Amniotic epithelial cell (primary cell): ENCODE results near the gene CLTA.
"Not testable (repeated sequence)": the region's sequence is repeated elsewhere in the genome, so short reads cannot be mapped to it uniquely, and the experiment has no call there.

Experiments
- DNase-seq: peaks from one replicate; pipeline ENCODE4 v3.0.0-alpha.2; 2010; ENCODE audit warnings: low read depth

The CLTA gene

GRCh38 chr9:36239675-36240074, 49.0 kb downstream of the CLTA start:
- not testable (repeated sequence) for DNase-seq

GRCh38 chr9:36245906-36246305, 55.2 kb downstream of the CLTA start:
- no peak for DNase-seq

GRCh38 chr9:36247356-36247755, 56.6 kb downstream of the CLTA start:
- DNase-seq, result no peak

DNA sequence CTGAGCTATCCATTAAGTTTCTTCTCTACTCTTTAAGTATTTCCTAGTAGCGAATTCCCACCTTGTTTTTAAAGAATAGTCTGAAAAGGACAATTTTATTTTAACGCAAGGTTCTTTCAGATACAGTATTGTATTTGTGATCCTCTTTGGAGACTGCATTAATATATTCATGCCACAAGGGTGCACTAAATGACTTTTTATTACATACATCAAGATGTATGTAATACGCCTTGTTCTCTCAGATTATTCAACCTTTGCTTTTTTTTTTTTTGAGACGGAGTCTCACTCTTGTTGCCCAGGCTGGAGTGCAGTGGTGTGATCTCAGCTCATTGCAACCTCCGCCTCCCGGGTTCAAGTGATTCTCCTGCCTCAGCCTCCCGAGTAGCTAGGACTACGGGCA, 57.3 kb downstream of the CLTA start:
- DNase-seq, result peak; percentile 55

- DNase-seq, result no peak
Observed at GRCh38 chr9:36249189-36249588, 58.5 kb downstream of the CLTA start.

DNA sequence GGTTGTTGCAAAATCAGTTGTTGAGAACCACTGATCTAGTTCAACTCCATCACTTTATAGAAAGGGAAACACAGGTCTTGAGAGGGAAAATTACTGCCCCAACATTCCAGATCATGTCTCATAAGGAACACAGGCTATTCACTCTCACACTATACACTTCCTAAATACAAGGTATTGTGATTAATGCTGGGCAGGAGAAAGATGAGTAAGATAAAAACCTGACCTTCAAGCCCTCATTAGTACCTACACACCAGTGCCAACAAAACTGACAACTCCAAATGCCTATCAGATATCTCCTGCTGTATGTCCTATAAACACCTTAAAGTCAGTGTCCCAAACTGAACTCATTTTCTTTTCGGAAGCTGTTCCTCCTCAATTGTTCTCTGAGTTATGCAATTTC, 59.4 kb downstream of the CLTA start:
- DNase-seq, result peak; percentile 12

GRCh38 chr9:36251428-36251827, 60.7 kb downstream of the CLTA start:
- no peak for DNase-seq

GRCh38 chr9:36258208-36258995, 67.7 kb downstream of the CLTA start, which contains the start of gene GNE:
GNE (minus strand) TSS chr9:36258448; CDS start chr9:36249355, 9,093 bp downstream.
- DNase-seq, result peak; percentile 94

DNA sequence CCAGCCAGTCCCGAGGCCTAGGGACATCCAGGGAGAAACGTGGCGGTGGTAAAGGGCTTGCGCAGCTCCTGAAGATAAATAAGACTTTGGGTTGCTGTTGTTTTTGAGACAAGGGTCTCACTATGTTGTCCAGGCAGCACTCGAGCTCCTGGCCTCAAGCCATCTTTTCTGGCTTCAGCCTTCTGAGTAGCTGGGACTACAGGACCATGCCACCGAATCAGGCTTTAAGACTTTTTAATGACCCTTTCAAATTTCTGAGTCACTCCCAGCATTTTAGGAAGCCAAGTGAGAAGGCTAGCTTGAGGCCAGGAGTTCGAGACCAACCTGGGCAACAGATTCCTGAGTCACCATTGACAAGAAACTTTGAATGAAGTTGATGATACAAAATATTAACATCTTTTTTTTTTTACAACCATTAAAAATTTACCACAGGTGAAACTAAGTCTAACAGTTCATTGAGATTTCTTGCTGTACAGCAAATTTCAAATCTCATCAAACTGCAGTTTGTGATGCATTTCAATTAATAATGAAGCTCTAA, 68.3 kb downstream of the CLTA start:
- DNase-seq, result no peak
